ENCODE results near the gene ZMYM4. TPM values are rescaled to one million over a fixed set of nuclear protein-coding genes. Genes with fewer than 3 reads are reported as not detected.
A peak's percentile ranks its signal among the peaks of the same experiment; 100 is the strongest.

The ZMYM4 gene
- polyA plus RNA-seq (2011; rRNA removed) (40.3 and 58.3 TPM in 2 replicates), polyA minus RNA-seq (2011; rRNA and poly(A)+ RNA removed) (54.6 and 86.7 TPM in 2 replicates)

GRCh38 chr1:35268282-35269200 lies at the start of gene ZMYM4:
Gene ZMYM4, plus strand, starts transcription at chr1:35268709. Its CDS starts 338 bp downstream, at chr1:35269047.
- Histone ChIP-seq H3K4me3 (ENCODE audit: low read depth, low read length) (peak within 1 kb of the TSS; percentile 81), H3K27me3 (ENCODE audit: control insufficient read depth, insufficient read depth, low read length) (no peaks in the 10 kb centered on the region), H3K27ac (ENCODE audit: low read depth, low read length) (no peak within 1 kb of the TSS), H3K9me3 (ENCODE audit: control insufficient read depth, insufficient read depth, low read length) (no peaks in the 10 kb centered on the region)
- DNase-seq (ENCODE audit: low read depth, low spot score), result peak; percentile 99
- POLR2A ChIA-PET, result interaction anchor here (0.6 to 0.8 kb wide), 5 partner anchors 21 to 75 kb away, joined by 3 to 7 read pairs (median 4); partner anchors contain the start of gene SFPQ
- CTCF ChIA-PET, result interaction anchor here (0.6 to 1.6 kb wide), 2 partner anchors 66 to 106 kb away, joined by 5 to 7 read pairs; no protein-coding TSS in a partner anchor
- TF ChIP-seq, protein P1, sequence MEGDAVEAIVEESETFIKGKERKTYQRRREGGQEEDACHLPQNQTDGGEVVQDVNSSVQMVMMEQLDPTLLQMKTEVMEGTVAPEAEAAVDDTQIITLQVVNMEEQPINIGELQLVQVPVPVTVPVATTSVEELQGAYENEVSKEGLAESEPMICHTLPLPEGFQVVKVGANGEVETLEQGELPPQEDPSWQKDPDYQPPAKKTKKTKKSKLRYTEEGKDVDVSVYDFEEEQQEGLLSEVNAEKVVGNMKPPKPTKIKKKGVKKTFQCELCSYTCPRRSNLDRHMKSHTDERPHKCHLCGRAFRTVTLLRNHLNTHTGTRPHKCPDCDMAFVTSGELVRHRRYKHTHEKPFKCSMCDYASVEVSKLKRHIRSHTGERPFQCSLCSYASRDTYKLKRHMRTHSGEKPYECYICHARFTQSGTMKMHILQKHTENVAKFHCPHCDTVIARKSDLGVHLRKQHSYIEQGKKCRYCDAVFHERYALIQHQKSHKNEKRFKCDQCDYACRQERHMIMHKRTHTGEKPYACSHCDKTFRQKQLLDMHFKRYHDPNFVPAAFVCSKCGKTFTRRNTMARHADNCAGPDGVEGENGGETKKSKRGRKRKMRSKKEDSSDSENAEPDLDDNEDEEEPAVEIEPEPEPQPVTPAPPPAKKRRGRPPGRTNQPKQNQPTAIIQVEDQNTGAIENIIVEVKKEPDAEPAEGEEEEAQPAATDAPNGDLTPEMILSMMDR (IDR thresholded peaks at IDR 0.05; ENCODE audit: low read depth, low read length), result no peak

- CTCF ChIA-PET, result interaction anchor here (4.4 kb wide), 1 partner anchor 19 kb away, joined by 19 read pairs; no protein-coding TSS in a partner anchor
These were observed 47.5 kb upstream of the ZMYM4 start for GRCh38 chr1:35220976-35221375.

GRCh38 chr1:35222322-35223083 lies 46.0 kb upstream of the ZMYM4 start:
- TF ChIP-seq, protein P1 (IDR thresholded peaks at IDR 0.05; ENCODE audit: low read depth, low read length), result no peak
- no peaks in the 10 kb centered on the region for H3K27me3 ChIP-seq (ENCODE audit: control insufficient read depth, insufficient read depth, low read length)
- ChIA-PET POLR2A (interaction anchor here (0.6 to 1.0 kb wide), 3 partner anchors 29 to 205 kb away, joined by 3 to 7 read pairs (median 4); partner anchors contain the start of genes SFPQ and ZMYM4), CTCF (interaction anchor here (0.5 to 4.4 kb wide), 8 partner anchors 15 to 346 kb away, joined by 3 to 19 read pairs (median 4); no protein-coding TSS in a partner anchor)
- no peaks in the 10 kb centered on the region for H3K9me3 ChIP-seq (ENCODE audit: control insufficient read depth, insufficient read depth, low read length)
- no peak overlapping the region for H3K4me3 ChIP-seq (ENCODE audit: low read depth, low read length)
- H3K27ac ChIP-seq (ENCODE audit: low read depth, low read length), result peak overlapping the region; percentile 34
- DNase-seq (ENCODE audit: low read depth, low spot score), result peak; percentile 50

More at GRCh38 chr1:35220976-35221375, 47.5 kb upstream of the ZMYM4 start:
- no peaks in the 10 kb centered on the region for H3K9me3 ChIP-seq (ENCODE audit: control insufficient read depth, insufficient read depth, low read length)
- TF ChIP-seq, protein P1 (IDR thresholded peaks at IDR 0.05; ENCODE audit: low read depth, low read length), result peak; percentile 50
- DNase-seq (ENCODE audit: low read depth, low spot score), result no peak
- H3K27ac ChIP-seq (ENCODE audit: low read depth, low read length), result no peak overlapping the region
- H3K4me3 ChIP-seq (ENCODE audit: low read depth, low read length), result no peak overlapping the region
- no peaks in the 10 kb centered on the region for H3K27me3 ChIP-seq (ENCODE audit: control insufficient read depth, insufficient read depth, low read length)
- POLR2A ChIA-PET, result no interaction called here

- POLR2A ChIA-PET, result interaction anchor here (0.6 to 1.0 kb wide), 6 partner anchors 30 to 206 kb away, joined by 3 to 7 read pairs (median 4); partner anchors contain the start of genes SFPQ and ZMYM4
- Histone ChIP-seq H3K9me3 (ENCODE audit: control insufficient read depth, insufficient read depth, low read length) (no peaks in the 10 kb centered on the region), H3K4me3 (ENCODE audit: low read depth, low read length) (no peak overlapping the region), H3K27me3 (ENCODE audit: control insufficient read depth, insufficient read depth, low read length) (no peaks in the 10 kb centered on the region), H3K27ac (ENCODE audit: low read depth, low read length) (peak overlapping the region; percentile 34)
- TF ChIP-seq, protein P1 (IDR thresholded peaks at IDR 0.05; ENCODE audit: low read depth, low read length), result no peak
- DNase-seq (ENCODE audit: low read depth, low spot score), result no peak
- CTCF ChIA-PET, result interaction anchor here (0.5 to 4.4 kb wide), 8 partner anchors 16 to 370 kb away, joined by 3 to 19 read pairs (median 4); no protein-coding TSS in a partner anchor
These were observed 45.4 kb upstream of the ZMYM4 start for GRCh38 chr1:35223084-35223630.
